NCI-H1694 treated with DMSO at 0.1 percent for 48 hours (cell line): Measurements from ENCODE around the gene CD300LB.

Experiments used
- DNase-seq: peaks from one replicate; lab custom pipeline; 2025; lab: John Stamatoyannopoulos, UW

CD300LB gene

GRCh38 chr17:74549343-74549742, 18.1 kb upstream of the CD300LB start:
- DNase-seq, result no peak

GRCh38 chr17:74547736-74548135, 16.5 kb upstream of the CD300LB start:
- no peak for DNase-seq

GRCh38 chr17:74547264-74547663, 16.0 kb upstream of the CD300LB start:
- DNase-seq, result no peak

- DNase-seq, result no peak
Observed at GRCh38 chr17:74546586-74546985, 15.3 kb upstream of the CD300LB start.

GRCh38 chr17:74545843-74546230, 14.6 kb upstream of the CD300LB start, which contains the start of gene CD300C:
Gene CD300C, minus strand, starts transcription at chr17:74546115. Its CDS starts 333 bp downstream, at chr17:74545782.
- DNase-seq, result no peak

- no peak for DNase-seq
Observed at GRCh38 chr17:74544991-74545842, 13.9 kb upstream of the CD300LB start.

- DNase-seq, result no peak
Observed at GRCh38 chr17:74543891-74544760, 12.9 kb upstream of the CD300LB start.

- DNase-seq, result no peak
Observed at GRCh38 chr17:74543406-74543805, 12.1 kb upstream of the CD300LB start.

GRCh38 chr17:74542727-74543383, 11.6 kb upstream of the CD300LB start:
- DNase-seq, result no peak

GRCh38 chr17:74542166-74542565, 10.9 kb upstream of the CD300LB start:
- no peak for DNase-seq

GRCh38 chr17:74541176-74542111, 10.2 kb upstream of the CD300LB start:
- no peak for DNase-seq

GRCh38 chr17:74539281-74539820, 8.1 kb upstream of the CD300LB start:
- DNase-seq, result no peak

GRCh38 chr17:74536890-74537289, 5.6 kb upstream of the CD300LB start:
- no peak for DNase-seq

GRCh38 chr17:74532115-74532514, 840 bp upstream of the CD300LB start:
- no peak for DNase-seq

- no peak for DNase-seq
Observed at GRCh38 chr17:74530831-74531150, 484 bp downstream of the CD300LB start.

GRCh38 chr17:74529243-74529642, 2.0 kb downstream of the CD300LB start:
- no peak for DNase-seq

GRCh38 chr17:74528491-74529199, 2.6 kb downstream of the CD300LB start:
- DNase-seq, result no peak

GRCh38 chr17:74527756-74528155, 3.5 kb downstream of the CD300LB start:
- no peak for DNase-seq

- no peak for DNase-seq
Observed at GRCh38 chr17:74527081-74527480, 4.2 kb downstream of the CD300LB start.

GRCh38 chr17:74526681-74527080, 4.6 kb downstream of the CD300LB start:
- no peak for DNase-seq
